HEK293 (cell line): ENCODE measurements around the gene NAV3.

Source experiments
- CTCF ChIA-PET: fragments of 350-600 bp; formaldehyde crosslinking; extraction: SDS; loops from one replicate; lab custom pipeline; 2021; ENCODE audit warnings: antibody characterized with exemption; lab: Yijun Ruan, JAX
- POLR2A ChIA-PET: fragments of 300-600 bp; formaldehyde crosslinking; extraction: SDS; loops from one replicate; lab custom pipeline; 2020; ENCODE audit warnings: antibody characterized with exemption, inconsistent platforms; lab: Yijun Ruan, JAX
- H3K27ac ChIP-seq: fragments of 200-500 bp; sonication (Bioruptor generic); 2 replicates; pipeline ENCODE4 v1.5.1; 2014; ENCODE audit warnings: low read depth, low read length, control low read depth, inconsistent platforms; ENCODE audit errors: extremely low read depth
- H3K36me3 ChIP-seq, 2 experiments: fragments of 200-500 bp in 1 of 2; sonication (Bioruptor generic) in 1 of 2; 1 replicate in 1 of 2; 2 replicates in 1 of 2; pipeline ENCODE4 v1.5.1; 2014 to 2017; ENCODE audit warnings: inconsistent platforms in 2 of 2, low read length in 2 of 2; ENCODE audit not compliant: control insufficient read depth in 2 of 2, insufficient read depth in 1 of 2
- H3K4me1 ChIP-seq: fragments of 200-500 bp; sonication (Bioruptor generic); 2 replicates; pipeline ENCODE4 v1.5.1; 2014; ENCODE audit warnings: mild to moderate bottlenecking, low read length, inconsistent platforms; ENCODE audit not compliant: control insufficient read depth, insufficient read depth
- H3K4me3 ChIP-seq: 2 replicates; pipeline ENCODE4 v1.5.1; 2011; ENCODE audit warnings: low read depth, mild to moderate bottlenecking, control low read depth, low read length, moderate library complexity
- H3K9me3 ChIP-seq: fragments of 200-500 bp; sonication (Bioruptor generic); 2 replicates; pipeline ENCODE4 v1.5.1; 2014; ENCODE audit warnings: low read depth, low read length, inconsistent platforms; ENCODE audit not compliant: control insufficient read depth, insufficient read depth
- FEZF1 ChIP-seq: fragments of 450-650 bp; formaldehyde crosslinking; IDR thresholded peaks from 2 replicates; pipeline ENCODE4 v1.5.1; 2016; ENCODE audit warnings: missing biosample characterization, missing genetic modification characterization
- GLI4 ChIP-seq: fragments of 450-650 bp; formaldehyde crosslinking; IDR thresholded peaks from 2 replicates; pipeline ENCODE4 v1.5.1; 2016; ENCODE audit warnings: missing biosample characterization, missing genetic modification characterization
- KLF10 ChIP-seq: fragments of 450-650 bp; IDR thresholded peaks from 2 replicates; pipeline ENCODE4 v1.5.1; 2018; ENCODE audit warnings: missing biosample characterization, mild to moderate bottlenecking, missing genetic modification characterization
- SALL2 ChIP-seq: fragments of 450-650 bp; formaldehyde crosslinking; IDR thresholded peaks from 2 replicates; pipeline ENCODE4 v1.5.0; 2017; ENCODE audit warnings: missing biosample characterization, mild to moderate bottlenecking, missing genetic modification characterization, borderline replicate concordance
- ZBTB1 ChIP-seq: fragments of 450-650 bp; formaldehyde crosslinking; IDR thresholded peaks from 2 replicates; pipeline ENCODE4 v1.5.1; 2016; ENCODE audit warnings: missing biosample characterization, missing genetic modification characterization
- ZNF140 ChIP-seq: fragments of 450-650 bp; formaldehyde crosslinking; IDR thresholded peaks from 2 replicates; pipeline ENCODE4 v1.5.1; 2016; ENCODE audit warnings: missing biosample characterization, missing genetic modification characterization
- ZNF155 ChIP-seq: fragments of 450-650 bp; formaldehyde crosslinking; IDR thresholded peaks from 2 replicates; pipeline ENCODE4 v1.5.1; 2016; ENCODE audit warnings: missing biosample characterization, missing genetic modification characterization
- ZNF16 ChIP-seq: fragments of 450-650 bp; formaldehyde crosslinking; IDR thresholded peaks from 2 replicates; pipeline ENCODE4 v1.5.1; 2016; ENCODE audit warnings: low read depth, missing biosample characterization, missing genetic modification characterization
- ZNF311 ChIP-seq: fragments of 450-650 bp; formaldehyde crosslinking; IDR thresholded peaks from 2 replicates; pipeline ENCODE4 v1.5.1; 2017; ENCODE audit warnings: missing biosample characterization, missing genetic modification characterization, borderline replicate concordance
- ZNF629 ChIP-seq: fragments of 450-650 bp; formaldehyde crosslinking; IDR thresholded peaks from 2 replicates; pipeline ENCODE4 v1.5.1; 2017; ENCODE audit warnings: missing biosample characterization, missing genetic modification characterization
- ZNF660 ChIP-seq: fragments of 450-650 bp; IDR thresholded peaks from 2 replicates; pipeline ENCODE4 v1.5.1; 2018; ENCODE audit warnings: missing biosample characterization, mild to moderate bottlenecking, missing genetic modification characterization
- ZNF776 ChIP-seq: fragments of 450-650 bp; formaldehyde crosslinking; IDR thresholded peaks from 2 replicates; pipeline ENCODE4 v1.5.0; 2017; ENCODE audit warnings: missing biosample characterization, missing genetic modification characterization, borderline replicate concordance
- ZNF837 ChIP-seq: fragments of 450-650 bp; formaldehyde crosslinking; IDR thresholded peaks from 2 replicates; pipeline ENCODE4 v1.5.1; 2016; ENCODE audit warnings: missing biosample characterization, missing genetic modification characterization
- TF ChIP-seq, protein P1 (sequence below): fragments of 450-650 bp; IDR thresholded peaks from 2 replicates; pipeline ENCODE4 v1.5.1; 2018; ENCODE audit warnings: missing biosample characterization, mild to moderate bottlenecking, missing genetic modification characterization
- TF ChIP-seq, protein P2 (sequence below): fragments of 450-650 bp; formaldehyde crosslinking; IDR thresholded peaks from 2 replicates; pipeline ENCODE4 v1.5.1; 2017; ENCODE audit warnings: missing biosample characterization, mild to moderate bottlenecking, missing genetic modification characterization, moderate library complexity
- TF ChIP-seq, protein P3 (sequence below): fragments of 450-650 bp; formaldehyde crosslinking; IDR thresholded peaks from 2 replicates; pipeline ENCODE4 v1.5.1; 2016; ENCODE audit warnings: missing biosample characterization, missing genetic modification characterization, low read depth
- TF ChIP-seq, protein P4 (sequence below): fragments of 450-650 bp; formaldehyde crosslinking; IDR thresholded peaks from 2 replicates; pipeline ENCODE4 v1.5.1; 2016; ENCODE audit warnings: missing biosample characterization, missing genetic modification characterization
- TF ChIP-seq, protein P5 (sequence below): fragments of 450-650 bp; formaldehyde crosslinking; conservative IDR thresholded peaks from 2 replicates; pipeline ENCODE4 v1.5.1; 2016; ENCODE audit warnings: low read depth, missing biosample characterization, missing genetic modification characterization
- TF ChIP-seq, protein P6 (sequence below): fragments of 450-650 bp; formaldehyde crosslinking; IDR thresholded peaks from 2 replicates; pipeline ENCODE4 v1.5.1; 2016; ENCODE audit warnings: missing biosample characterization, missing genetic modification characterization
- TF ChIP-seq, protein P7 (sequence below): fragments of 450-650 bp; formaldehyde crosslinking; IDR thresholded peaks from 2 replicates; pipeline ENCODE4 v1.5.1; 2017; ENCODE audit warnings: missing biosample characterization, missing genetic modification characterization

Gene NAV3

DNA sequence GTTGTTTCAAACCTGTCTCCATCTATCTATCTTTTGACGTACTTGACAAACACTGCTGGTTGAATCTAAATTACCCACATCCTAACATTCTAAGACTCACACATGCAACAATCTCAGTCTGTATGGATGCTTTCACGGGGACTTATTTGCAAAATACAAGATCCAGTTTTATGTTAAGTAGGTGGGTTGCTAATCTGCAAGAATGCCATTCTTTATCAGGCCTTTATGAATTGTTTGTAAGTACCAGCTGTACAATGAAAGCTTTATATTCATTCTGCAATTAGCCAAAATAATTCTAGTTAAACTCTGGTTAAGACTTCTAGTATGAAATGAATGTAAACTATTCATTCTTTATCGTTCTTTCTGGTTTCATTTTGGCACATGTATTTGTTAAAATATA lies 135.1 kb downstream of the NAV3 start (continued):
- TF ChIP-seq, protein P1, sequence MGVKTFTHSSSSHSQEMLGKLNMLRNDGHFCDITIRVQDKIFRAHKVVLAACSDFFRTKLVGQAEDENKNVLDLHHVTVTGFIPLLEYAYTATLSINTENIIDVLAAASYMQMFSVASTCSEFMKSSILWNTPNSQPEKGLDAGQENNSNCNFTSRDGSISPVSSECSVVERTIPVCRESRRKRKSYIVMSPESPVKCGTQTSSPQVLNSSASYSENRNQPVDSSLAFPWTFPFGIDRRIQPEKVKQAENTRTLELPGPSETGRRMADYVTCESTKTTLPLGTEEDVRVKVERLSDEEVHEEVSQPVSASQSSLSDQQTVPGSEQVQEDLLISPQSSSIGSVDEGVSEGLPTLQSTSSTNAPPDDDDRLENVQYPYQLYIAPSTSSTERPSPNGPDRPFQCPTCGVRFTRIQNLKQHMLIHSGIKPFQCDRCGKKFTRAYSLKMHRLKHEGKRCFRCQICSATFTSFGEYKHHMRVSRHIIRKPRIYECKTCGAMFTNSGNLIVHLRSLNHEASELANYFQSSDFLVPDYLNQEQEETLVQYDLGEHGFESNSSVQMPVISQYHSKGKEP (tag by site-specific recombination): no peak
- TF ChIP-seq, protein P2, sequence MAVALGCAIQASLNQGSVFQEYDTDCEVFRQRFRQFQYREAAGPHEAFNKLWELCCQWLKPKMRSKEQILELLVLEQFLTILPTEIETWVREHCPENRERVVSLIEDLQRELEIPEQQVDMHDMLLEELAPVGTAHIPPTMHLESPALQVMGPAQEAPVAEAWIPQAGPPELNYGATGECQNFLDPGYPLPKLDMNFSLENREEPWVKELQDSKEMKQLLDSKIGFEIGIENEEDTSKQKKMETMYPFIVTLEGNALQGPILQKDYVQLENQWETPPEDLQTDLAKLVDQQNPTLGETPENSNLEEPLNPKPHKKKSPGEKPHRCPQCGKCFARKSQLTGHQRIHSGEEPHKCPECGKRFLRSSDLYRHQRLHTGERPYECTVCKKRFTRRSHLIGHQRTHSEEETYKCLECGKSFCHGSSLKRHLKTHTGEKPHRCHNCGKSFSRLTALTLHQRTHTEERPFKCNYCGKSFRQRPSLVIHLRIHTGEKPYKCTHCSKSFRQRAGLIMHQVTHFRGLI (tag by site-specific recombination): no peak
- TF ChIP-seq ZNF140 (tag by site-specific recombination): no peak
- TF ChIP-seq ZNF660 (tag by site-specific recombination): no peak
- TF ChIP-seq ZNF629: no peak
- TF ChIP-seq, protein P3, sequence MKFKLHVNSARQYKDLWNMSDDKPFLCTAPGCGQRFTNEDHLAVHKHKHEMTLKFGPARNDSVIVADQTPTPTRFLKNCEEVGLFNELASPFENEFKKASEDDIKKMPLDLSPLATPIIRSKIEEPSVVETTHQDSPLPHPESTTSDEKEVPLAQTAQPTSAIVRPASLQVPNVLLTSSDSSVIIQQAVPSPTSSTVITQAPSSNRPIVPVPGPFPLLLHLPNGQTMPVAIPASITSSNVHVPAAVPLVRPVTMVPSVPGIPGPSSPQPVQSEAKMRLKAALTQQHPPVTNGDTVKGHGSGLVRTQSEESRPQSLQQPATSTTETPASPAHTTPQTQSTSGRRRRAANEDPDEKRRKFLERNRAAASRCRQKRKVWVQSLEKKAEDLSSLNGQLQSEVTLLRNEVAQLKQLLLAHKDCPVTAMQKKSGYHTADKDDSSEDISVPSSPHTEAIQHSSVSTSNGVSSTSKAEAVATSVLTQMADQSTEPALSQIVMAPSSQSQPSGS (tag by site-specific recombination): no peak
- no peak for TF ChIP-seq FEZF1 (tag by site-specific recombination)
- no peak for TF ChIP-seq ZNF16 (tag by site-specific recombination)
- TF ChIP-seq, all 188 proteins: peak for 0

DNA sequence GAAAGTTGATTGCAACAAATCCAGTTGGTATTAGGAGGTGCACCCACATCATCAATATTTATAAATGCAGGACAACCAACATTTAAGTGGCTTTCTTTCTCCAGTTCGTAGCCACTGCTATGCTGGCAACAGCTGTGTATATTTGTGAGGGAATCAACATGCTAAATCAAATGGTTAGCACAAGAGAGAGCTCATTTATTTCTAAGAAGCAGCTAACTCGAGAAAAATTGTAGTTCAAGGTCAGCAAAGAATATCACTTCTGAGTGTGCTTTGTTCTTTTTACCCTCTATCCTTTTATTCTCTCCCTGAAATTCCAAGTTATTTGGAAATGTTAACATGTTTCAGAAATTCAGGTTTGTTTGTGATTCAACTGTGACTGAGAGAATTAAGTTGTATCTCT lies 137.3 kb downstream of the NAV3 start:
- POLR2A ChIA-PET: no interaction called here
- Histone ChIP-seq H3K9me3 (no peaks in the 10 kb centered on the region), H3K27ac (no peak overlapping the region), H3K4me3 (no peak overlapping the region), H3K36me3 (no peaks in the 10 kb centered on the region), H3K4me1 (no peaks in the 10 kb centered on the region)
- CTCF ChIA-PET: no interaction called here
- TF ChIP-seq ZNF140 (tag by site-specific recombination) (no peak), ZNF776 (tag by site-specific recombination) (no peak)
- TF ChIP-seq, protein P4, sequence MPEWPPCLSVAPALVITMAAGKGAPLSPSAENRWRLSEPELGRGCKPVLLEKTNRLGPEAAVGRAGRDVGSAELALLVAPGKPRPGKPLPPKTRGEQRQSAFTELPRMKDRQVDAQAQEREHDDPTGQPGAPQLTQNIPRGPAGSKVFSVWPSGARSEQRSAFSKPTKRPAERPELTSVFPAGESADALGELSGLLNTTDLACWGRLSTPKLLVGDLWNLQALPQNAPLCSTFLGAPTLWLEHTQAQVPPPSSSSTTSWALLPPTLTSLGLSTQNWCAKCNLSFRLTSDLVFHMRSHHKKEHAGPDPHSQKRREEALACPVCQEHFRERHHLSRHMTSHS (tag by site-specific recombination): no peak

DNA sequence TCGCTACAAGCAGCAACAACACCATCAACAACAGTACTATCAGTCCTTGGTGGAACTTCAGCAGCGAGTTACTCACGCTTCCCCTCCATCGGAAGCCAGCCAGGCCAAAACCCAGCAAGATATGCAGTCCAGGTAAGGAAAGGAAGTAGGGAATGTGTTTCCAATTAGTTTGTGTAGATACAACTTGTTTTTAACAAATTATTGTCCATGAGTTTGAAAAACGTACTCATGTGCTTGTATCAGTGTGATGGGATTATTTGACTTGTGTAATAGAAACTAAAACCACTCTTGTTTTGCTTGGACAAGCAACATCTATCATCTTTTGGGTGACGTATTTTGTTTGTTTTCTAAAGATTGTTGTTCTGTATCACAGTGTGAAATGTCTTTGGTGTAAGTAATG lies 137.9 kb downstream of the NAV3 start:
- Histone ChIP-seq H3K36me3 (no peaks in the 10 kb centered on the region), H3K9me3 (no peaks in the 10 kb centered on the region), H3K27ac (no peak overlapping the region), H3K4me1 (no peaks in the 10 kb centered on the region), H3K4me3 (no peak overlapping the region)
- CTCF ChIA-PET: no interaction called here
- TF ChIP-seq ZBTB1 (tag by site-specific recombination) (no peak), SALL2 (tag by site-specific recombination) (no peak), KLF10 (tag by site-specific recombination) (no peak), ZNF155 (no peak), ZNF837 (tag by site-specific recombination) (no peak), ZNF311 (tag by site-specific recombination) (no peak), ZNF629 (no peak), GLI4 (tag by site-specific recombination) (no peak)
- TF ChIP-seq, protein P5, sequence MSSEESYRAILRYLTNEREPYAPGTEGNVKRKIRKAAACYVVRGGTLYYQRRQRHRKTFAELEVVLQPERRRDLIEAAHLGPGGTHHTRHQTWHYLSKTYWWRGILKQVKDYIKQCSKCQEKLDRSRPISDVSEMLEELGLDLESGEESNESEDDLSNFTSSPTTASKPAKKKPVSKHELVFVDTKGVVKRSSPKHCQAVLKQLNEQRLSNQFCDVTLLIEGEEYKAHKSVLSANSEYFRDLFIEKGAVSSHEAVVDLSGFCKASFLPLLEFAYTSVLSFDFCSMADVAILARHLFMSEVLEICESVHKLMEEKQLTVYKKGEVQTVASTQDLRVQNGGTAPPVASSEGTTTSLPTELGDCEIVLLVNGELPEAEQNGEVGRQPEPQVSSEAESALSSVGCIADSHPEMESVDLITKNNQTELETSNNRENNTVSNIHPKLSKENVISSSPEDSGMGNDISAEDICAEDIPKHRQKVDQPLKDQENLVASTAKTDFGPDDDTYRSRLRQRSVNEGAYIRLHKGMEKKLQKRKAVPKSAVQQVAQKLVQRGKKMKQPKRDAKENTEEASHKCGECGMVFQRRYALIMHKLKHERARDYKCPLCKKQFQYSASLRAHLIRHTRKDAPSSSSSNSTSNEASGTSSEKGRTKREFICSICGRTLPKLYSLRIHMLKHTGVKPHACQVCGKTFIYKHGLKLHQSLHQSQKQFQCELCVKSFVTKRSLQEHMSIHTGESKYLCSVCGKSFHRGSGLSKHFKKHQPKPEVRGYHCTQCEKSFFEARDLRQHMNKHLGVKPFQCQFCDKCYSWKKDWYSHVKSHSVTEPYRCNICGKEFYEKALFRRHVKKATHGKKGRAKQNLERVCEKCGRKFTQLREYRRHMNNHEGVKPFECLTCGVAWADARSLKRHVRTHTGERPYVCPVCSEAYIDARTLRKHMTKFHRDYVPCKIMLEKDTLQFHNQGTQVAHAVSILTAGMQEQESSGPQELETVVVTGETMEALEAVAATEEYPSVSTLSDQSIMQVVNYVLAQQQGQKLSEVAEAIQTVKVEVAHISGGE (tag by site-specific recombination): no peak
- TF ChIP-seq, protein P6, sequence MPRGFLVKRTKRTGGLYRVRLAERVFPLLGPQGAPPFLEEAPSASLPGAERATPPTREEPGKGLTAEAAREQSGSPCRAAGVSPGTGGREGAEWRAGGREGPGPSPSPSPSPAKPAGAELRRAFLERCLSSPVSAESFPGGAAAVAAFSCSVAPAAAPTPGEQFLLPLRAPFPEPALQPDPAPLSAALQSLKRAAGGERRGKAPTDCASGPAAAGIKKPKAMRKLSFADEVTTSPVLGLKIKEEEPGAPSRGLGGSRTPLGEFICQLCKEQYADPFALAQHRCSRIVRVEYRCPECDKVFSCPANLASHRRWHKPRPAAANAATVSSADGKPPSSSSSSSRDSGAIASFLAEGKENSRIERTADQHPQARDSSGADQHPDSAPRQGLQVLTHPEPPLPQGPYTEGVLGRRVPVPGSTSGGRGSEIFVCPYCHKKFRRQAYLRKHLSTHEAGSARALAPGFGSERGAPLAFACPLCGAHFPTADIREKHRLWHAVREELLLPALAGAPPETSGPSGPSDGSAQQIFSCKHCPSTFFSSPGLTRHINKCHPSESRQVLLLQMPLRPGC (tag by site-specific recombination): no peak
- TF ChIP-seq, protein P7, sequence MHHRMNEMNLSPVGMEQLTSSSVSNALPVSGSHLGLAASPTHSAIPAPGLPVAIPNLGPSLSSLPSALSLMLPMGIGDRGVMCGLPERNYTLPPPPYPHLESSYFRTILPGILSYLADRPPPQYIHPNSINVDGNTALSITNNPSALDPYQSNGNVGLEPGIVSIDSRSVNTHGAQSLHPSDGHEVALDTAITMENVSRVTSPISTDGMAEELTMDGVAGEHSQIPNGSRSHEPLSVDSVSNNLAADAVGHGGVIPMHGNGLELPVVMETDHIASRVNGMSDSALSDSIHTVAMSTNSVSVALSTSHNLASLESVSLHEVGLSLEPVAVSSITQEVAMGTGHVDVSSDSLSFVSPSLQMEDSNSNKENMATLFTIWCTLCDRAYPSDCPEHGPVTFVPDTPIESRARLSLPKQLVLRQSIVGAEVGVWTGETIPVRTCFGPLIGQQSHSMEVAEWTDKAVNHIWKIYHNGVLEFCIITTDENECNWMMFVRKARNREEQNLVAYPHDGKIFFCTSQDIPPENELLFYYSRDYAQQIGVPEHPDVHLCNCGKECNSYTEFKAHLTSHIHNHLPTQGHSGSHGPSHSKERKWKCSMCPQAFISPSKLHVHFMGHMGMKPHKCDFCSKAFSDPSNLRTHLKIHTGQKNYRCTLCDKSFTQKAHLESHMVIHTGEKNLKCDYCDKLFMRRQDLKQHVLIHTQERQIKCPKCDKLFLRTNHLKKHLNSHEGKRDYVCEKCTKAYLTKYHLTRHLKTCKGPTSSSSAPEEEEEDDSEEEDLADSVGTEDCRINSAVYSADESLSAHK: no peak
- POLR2A ChIA-PET: no interaction called here
